HCT116 (cell line): ENCODE data around the gene PRDX2. TPM values are rescaled to one million over a fixed set of nuclear protein-coding genes. Genes with fewer than 3 reads are reported as not detected.

Experiments
- ATAC-seq: fragments of 200-7000 bp; cut with Tn5 transposase; 2 replicates; pipeline ENCODE4 v1.9.1; 2020; ENCODE audit warnings: mild to moderate bottlenecking, moderate library complexity
- Bru-seq: library from RNA; stranded (reverse); fragments of 400-500 nt; gene quantifications from one replicate; lab custom pipeline; 2021; lab: Mats Ljungman, UMichigan
- BruChase-seq, 2 experiments: library from RNA; stranded (reverse); fragments of 400-500 nt; gene quantifications; one replicate each; lab custom pipeline; 2021; lab: Mats Ljungman, UMichigan
- BruUV-seq: library from RNA; stranded (reverse); fragments of 400-500 nt; replicated peaks from 2 replicates; lab custom pipeline; 2021; lab: Mats Ljungman, UMichigan
- CTCF ChIA-PET: fragments of 300-600 bp; sonication (Branson Sonifier 250); formaldehyde crosslinking; loops from one replicate; lab custom pipeline; 2021; ENCODE audit warnings: antibody characterized with exemption; lab: Charles Lee
- POLR2A ChIA-PET: fragments of 300-600, 350-600 bp; sonication (Branson Sonifier 250); formaldehyde crosslinking; loops from one replicate; lab custom pipeline; 2021; ENCODE audit warnings: antibody characterized with exemption; lab: Charles Lee
- RAD21 ChIA-PET, 2 experiments: fragments of 300-600 bp; sonication (Branson Sonifier 250); formaldehyde crosslinking; loops; one replicate each; lab custom pipeline; 2023; ENCODE audit warnings: low total read pairs in 2 of 2; ENCODE audit not compliant: uncharacterized antibody in 2 of 2, unreplicated experiment in 2 of 2, low non-redundant PET in 1 of 2; lab: Charles Lee
- DNase-seq: peaks from one replicate; pipeline ENCODE4 v3.0.0-alpha.2; 2010; ENCODE audit warnings: low read depth, low spot score
- H2AFZ ChIP-seq: fragments of 200-600 bp; shearing (Covaris generic), sonication (generic); 2 replicates; pipeline ENCODE4 v1.6.1; 2017; ENCODE audit warnings: low read depth, mixed run types, mixed read lengths, antibody characterized with exemption, low read length; ENCODE audit not compliant: poor library complexity, severe bottlenecking
- H3K27ac ChIP-seq: 2 replicates; pipeline ENCODE4 v1.5.1; 2012; ENCODE audit warnings: low read depth, low read length
- H3K27me3 ChIP-seq: fragments of 200-600 bp; sonication (generic); 2 replicates; pipeline ENCODE4 v1.6.1; 2016; ENCODE audit warnings: mixed run types, low read length, mixed read lengths; ENCODE audit not compliant: insufficient read depth
- H3K36me3 ChIP-seq, 2 experiments: fragments of 200-500 bp in 1 of 2; fragments of 200-600 bp in 1 of 2; sonication (Bioruptor generic) in 1 of 2; sonication (generic) in 1 of 2; 2 replicates each; pipeline versions ENCODE4 v1.5.1 to v1.6.1; 2014 to 2016; ENCODE audit warnings: low read length in 2 of 2, inconsistent platforms in 1 of 2, mixed read lengths in 1 of 2, mixed run types in 1 of 2; ENCODE audit not compliant: insufficient read depth in 2 of 2, control insufficient read depth in 1 of 2
- H3K4me1 ChIP-seq, 2 experiments: fragments of 200-600 bp in 1 of 2; sonication (generic) in 1 of 2; 2 replicates each; pipeline versions ENCODE4 v1.5.1 to v1.6.1; 2012 to 2017; ENCODE audit warnings: low read length in 2 of 2, inconsistent platforms in 1 of 2, mild to moderate bottlenecking in 1 of 2, mixed read lengths in 1 of 2, mixed run types in 1 of 2, moderate library complexity in 1 of 2; ENCODE audit not compliant: insufficient read depth in 2 of 2, control insufficient read depth in 1 of 2
- H3K4me2 ChIP-seq: fragments of 200-600 bp; sonication (generic); 2 replicates; pipeline ENCODE4 v1.6.1; 2017; ENCODE audit warnings: mixed run types, low read length, mixed read lengths
- H3K4me3 ChIP-seq, 2 experiments: fragments of 200-600 bp in 1 of 2; sonication (generic) in 1 of 2; replicated peaks in 1 of 2; 2 replicates each; pipeline ENCODE4 v1.5.1; 2011 to 2016; ENCODE audit warnings: low read length in 2 of 2, control low read depth in 1 of 2, low read depth in 1 of 2, mild to moderate bottlenecking in 1 of 2, mixed read lengths in 1 of 2, mixed run types in 1 of 2
- H3K79me2 ChIP-seq: fragments of 200-600 bp; sonication (generic); 2 replicates; pipeline ENCODE4 v1.6.1; 2017; ENCODE audit warnings: mild to moderate bottlenecking, mixed run types, low read length, moderate library complexity, mixed read lengths; ENCODE audit not compliant: insufficient read depth
- H3K9ac ChIP-seq: fragments of 200-600 bp; sonication (generic); 2 replicates; pipeline ENCODE4 v1.6.1; 2016; ENCODE audit warnings: low read length, mixed read lengths
- H3K9me2 ChIP-seq: fragments of 200-600 bp; sonication (generic), shearing (Covaris generic); 2 replicates; pipeline ENCODE4 v1.6.1; 2017; ENCODE audit warnings: mixed run types, mild to moderate bottlenecking, moderate library complexity; ENCODE audit not compliant: insufficient read depth
- H3K9me3 ChIP-seq, 2 experiments: fragments of 200-500 bp in 1 of 2; fragments of 200-600 bp in 1 of 2; sonication (Bioruptor generic) in 1 of 2; sonication (generic) in 1 of 2; 2 replicates each; pipeline ENCODE4 v1.6.1; 2014 to 2017; ENCODE audit warnings: low read length in 2 of 2, mixed read lengths in 2 of 2, inconsistent platforms in 1 of 2, low read depth in 1 of 2, mild to moderate bottlenecking in 1 of 2, mixed run types in 1 of 2, moderate library complexity in 1 of 2; ENCODE audit not compliant: control insufficient read depth in 1 of 2, insufficient read depth in 1 of 2
- H4K20me1 ChIP-seq: fragments of 200-600 bp; sonication (generic), shearing (Covaris generic); 2 replicates; pipeline ENCODE4 v1.6.1; 2017; ENCODE audit warnings: mixed run types, mild to moderate bottlenecking, moderate library complexity; ENCODE audit not compliant: insufficient read depth
- CBX3 ChIP-seq: IDR thresholded peaks from 2 replicates; pipeline ENCODE4 v1.6.1; 2012; ENCODE audit warnings: low read depth
- EGR1 ChIP-seq: IDR thresholded peaks from 2 replicates; pipeline ENCODE4 v1.6.1; 2012; ENCODE audit warnings: low read depth
- JUND ChIP-seq: IDR thresholded peaks from 2 replicates; pipeline ENCODE4 v1.6.1; 2012
- POLR2A ChIP-seq: IDR thresholded peaks from 2 replicates; pipeline ENCODE4 v1.7.0; 2011; ENCODE audit warnings: borderline replicate concordance; ENCODE audit not compliant: insufficient read depth, insufficient read length; ENCODE audit errors: extremely low read depth
- POLR2AphosphoS5 ChIP-seq: IDR thresholded peaks from 2 replicates; pipeline ENCODE4 v1.6.1; 2011; ENCODE audit warnings: mild to moderate bottlenecking, low read depth, low read length, moderate library complexity
- REST ChIP-seq: IDR thresholded peaks from 2 replicates; pipeline ENCODE4 v1.6.1; 2012; ENCODE audit warnings: low read depth
- SIN3A ChIP-seq: IDR thresholded peaks from 2 replicates; pipeline ENCODE4 v1.6.1; 2012; ENCODE audit warnings: low read depth
- SP1 ChIP-seq: IDR thresholded peaks from 2 replicates; pipeline ENCODE4 v1.6.1; 2012; ENCODE audit warnings: low read depth
- SRF ChIP-seq: IDR thresholded peaks from 2 replicates; pipeline ENCODE4 v1.6.1; 2012; ENCODE audit warnings: low read depth
- TCF7L2 ChIP-seq: IDR thresholded peaks from 2 replicates; pipeline ENCODE4 v1.7.0; 2011; ENCODE audit warnings: borderline replicate concordance, inconsistent platforms; ENCODE audit not compliant: insufficient read depth, insufficient read length; ENCODE audit errors: extremely low read depth
- ZFX ChIP-seq: fragments of 450-650 bp; IDR thresholded peaks from 2 replicates; pipeline ENCODE4 v1.6.1; 2017
- ZNF274 ChIP-seq: fragments of 200-500 bp; sonication (Bioruptor generic); IDR thresholded peaks from 2 replicates; pipeline ENCODE4 v1.6.1; 2014; ENCODE audit warnings: mild to moderate bottlenecking, low read depth, low read length, inconsistent platforms
- intact Hi-C: fragments of 100-400 bp; cut with micrococcal nuclease; formaldehyde crosslinking; loops from 2 replicates; pipeline ENCODE4 v1.10.0; 2022
- long read RNA-seq: library from polyadenylated mRNA; unstranded; transcript quantifications from one replicate; pipeline ENCODE4 v2.0.0, GENCODE V29; 2021; ENCODE audit not compliant: unreplicated experiment
- polyA plus RNA-seq: library from polyadenylated mRNA; unstranded; fragments of >200 nt; gene quantifications from 2 replicates; pipeline ENCODE4 v1.2.1, GENCODE V29; 2012; ENCODE audit warnings: missing spikeins
- total RNA-seq: library from RNA; stranded (reverse); gene quantifications from one replicate; pipeline ENCODE4 v1.2.1, GENCODE V29; 2021; ENCODE audit not compliant: unreplicated experiment
- TF ChIP-seq, protein P1 (sequence below): IDR thresholded peaks from 2 replicates; pipeline ENCODE4 v1.6.1; 2012
- TF ChIP-seq, protein P2 (sequence below), 3 experiments: fragments of 200-600 bp in 1 of 3; sonication (generic) in 1 of 3; IDR thresholded peaks in 2 of 3; conservative IDR thresholded peaks in 1 of 3; 2 replicates each; pipeline ENCODE4 v1.5.1; 2012 to 2017; ENCODE audit warnings: low read depth in 2 of 3, low read length in 2 of 3, antibody characterized with exemption in 1 of 3, borderline replicate concordance in 1 of 3, control low read depth in 1 of 3, mild to moderate bottlenecking in 1 of 3, mixed read lengths in 1 of 3, mixed run types in 1 of 3, moderate library complexity in 1 of 3; ENCODE audit not compliant: insufficient read depth in 1 of 3

PRDX2 gene
- 387 TPM for total RNA-seq
- polyA plus RNA-seq = 529 and 594 TPM in 2 replicates
- percentile 87 among the genes with signal in this experiment for Bru-seq, nascent RNA
- percentile 91 among the genes with signal in this experiment for BruChase-seq, experiment 1, labeled RNA remaining after a 6-hour chase
- BruChase-seq, experiment 2, labeled RNA remaining after a 2-hour chase = percentile 92 among the genes with signal in this experiment
- long read RNA-seq, transcript PRDX2-201 (6 exons, 987 nt) = major isoform, 392 of 434 reads
- long read RNA-seq, partial matches to known transcripts = 24 of 434 reads
- long read RNA-seq, other reads (novel, unspliced or antisense) = 14 of 434 reads

GRCh38 chr19:12801466-12802266, at the start of gene PRDX2, which contains the start of gene THSD8:
Gene PRDX2, minus strand, starts transcription at chr19:12801800. Its CDS starts 539 bp downstream, at chr19:12801261.
Gene THSD8, plus strand, starts transcription at chr19:12802069. Its CDS starts 3 bp downstream, at chr19:12802072.
- peaks cover 26% of the 10 kb centered on the region for H3K79me2 ChIP-seq
- H3K27ac ChIP-seq = peak within 1 kb of the TSS; percentile 86
- ChIA-PET CTCF (interaction anchor here (1.1 to 1.6 kb wide), 3 partner anchors 27 to 41 kb away, joined by 3 to 4 read pairs (median 4); partner anchors contain the start of gene HOOK2), RAD21 (no interaction called here), POLR2A (interaction anchor here (0.7 to 2.3 kb wide), 5 partner anchors 9 to 121 kb away, joined by 3 to 19 read pairs (median 3); partner anchors contain the start of genes JUNB and RTBDN)
- TF ChIP-seq REST = no peak
- TF ChIP-seq, protein P1, sequence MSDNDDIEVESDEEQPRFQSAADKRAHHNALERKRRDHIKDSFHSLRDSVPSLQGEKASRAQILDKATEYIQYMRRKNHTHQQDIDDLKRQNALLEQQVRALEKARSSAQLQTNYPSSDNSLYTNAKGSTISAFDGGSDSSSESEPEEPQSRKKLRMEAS = peak; percentile 98
- TF ChIP-seq SP1 = peak; percentile 93
- peak; percentile 96 for TF ChIP-seq ZFX
- TF ChIP-seq POLR2A = peak; percentile 99
- TF ChIP-seq SRF = no peak
- peak; percentile 94 for TF ChIP-seq JUND
- TF ChIP-seq, protein P2, sequence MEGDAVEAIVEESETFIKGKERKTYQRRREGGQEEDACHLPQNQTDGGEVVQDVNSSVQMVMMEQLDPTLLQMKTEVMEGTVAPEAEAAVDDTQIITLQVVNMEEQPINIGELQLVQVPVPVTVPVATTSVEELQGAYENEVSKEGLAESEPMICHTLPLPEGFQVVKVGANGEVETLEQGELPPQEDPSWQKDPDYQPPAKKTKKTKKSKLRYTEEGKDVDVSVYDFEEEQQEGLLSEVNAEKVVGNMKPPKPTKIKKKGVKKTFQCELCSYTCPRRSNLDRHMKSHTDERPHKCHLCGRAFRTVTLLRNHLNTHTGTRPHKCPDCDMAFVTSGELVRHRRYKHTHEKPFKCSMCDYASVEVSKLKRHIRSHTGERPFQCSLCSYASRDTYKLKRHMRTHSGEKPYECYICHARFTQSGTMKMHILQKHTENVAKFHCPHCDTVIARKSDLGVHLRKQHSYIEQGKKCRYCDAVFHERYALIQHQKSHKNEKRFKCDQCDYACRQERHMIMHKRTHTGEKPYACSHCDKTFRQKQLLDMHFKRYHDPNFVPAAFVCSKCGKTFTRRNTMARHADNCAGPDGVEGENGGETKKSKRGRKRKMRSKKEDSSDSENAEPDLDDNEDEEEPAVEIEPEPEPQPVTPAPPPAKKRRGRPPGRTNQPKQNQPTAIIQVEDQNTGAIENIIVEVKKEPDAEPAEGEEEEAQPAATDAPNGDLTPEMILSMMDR (IDR thresholded peaks at IDR 0.05 in 2 of 3, conservative IDR thresholded peaks at IDR 0.05 in 1 of 3; ENCODE audit: borderline replicate concordance in 1 of 3, insufficient read depth in 1 of 3, low read depth in 2 of 3, low read length in 2 of 3) = no peak
- TF ChIP-seq ZNF274 = no peak
- peak; percentile 99 for TF ChIP-seq POLR2AphosphoS5
- TF ChIP-seq EGR1 = peak; percentile 77
- peak; percentile 96 for TF ChIP-seq SIN3A
- peak; percentile 92; the same call in 1 of the 2 replicates for TF ChIP-seq CBX3
- peak; percentile 88 for TF ChIP-seq TCF7L2
- no peaks in the 10 kb centered on the region for H3K9me2 ChIP-seq
- peak; percentile 69 for ATAC-seq
- H3K9ac ChIP-seq = peak within 1 kb of the TSS; percentile 94
- peak within 1 kb of the TSS; percentile 100 for H3K4me2 ChIP-seq
- H3K9me3 ChIP-seq = no peaks in the 10 kb centered on the region
- BruUV-seq = no TSS peak
- H3K4me1 ChIP-seq = peaks cover 14 to 38% of the 10 kb centered on the region in 2 experiments; a peak in 3 of 4 replicates
- DNase-seq = no peak
- no peaks in the 10 kb centered on the region for H3K27me3 ChIP-seq
- H2AFZ ChIP-seq = peak within 1 kb of the TSS; percentile 61
- intact Hi-C loops = loop anchor here (5.0 kb wide), 1 partner anchor 36 kb away; the partner anchor contains the start of gene MAST1
- peaks cover 4 to 19% of the 10 kb centered on the region in 2 experiments; a peak in 3 of 4 replicates for H3K36me3 ChIP-seq
- H3K4me3 ChIP-seq = peak within 1 kb of the TSS; percentile 93 to 97
- no peaks in the 10 kb centered on the region for H4K20me1 ChIP-seq
